ENCODE measurements around the gene ADAMTSL1. TPM values are rescaled to one million over a fixed set of nuclear protein-coding genes. Genes with fewer than 3 reads are reported as not detected.

Gene ADAMTSL1
- polyA plus RNA-seq, 1 donor from 2014 or later = 1.1 TPM

- no peaks in the 10 kb centered on the region for H4K20me1 ChIP-seq (ENCODE audit: insufficient read depth)
- no peak overlapping the region for H2AFZ ChIP-seq (ENCODE audit: low read depth, low read length)
- H3F3A ChIP-seq (ENCODE audit: insufficient read depth, low read length, poor library complexity, severe bottlenecking) = no peaks in the 10 kb centered on the region
- no peaks in the 10 kb centered on the region for H3K79me2 ChIP-seq (replicated peaks; ENCODE audit: insufficient read depth, low read length)
- no peak overlapping the region for H3K4me2 ChIP-seq (ENCODE audit: low read length)
- no peaks in the 10 kb centered on the region for H3K27me3 ChIP-seq (ENCODE audit: insufficient read depth, low read depth, low read length)
- no peaks in the 10 kb centered on the region for H3K9me3 ChIP-seq (ENCODE audit: low read length)
- H3K9ac ChIP-seq (ENCODE audit: low read length) = no peak overlapping the region
- no peaks in the 10 kb centered on the region for H3K36me3 ChIP-seq (ENCODE audit: insufficient read depth, low read length)
- no peak for TF ChIP-seq MXI1 (conservative IDR thresholded peaks at IDR 0.05; ENCODE audit: poor library complexity, severe bottlenecking)
- TF ChIP-seq SMC3 (conservative IDR thresholded peaks at IDR 0.05; ENCODE audit: poor library complexity) = no peak
- no peak for TF ChIP-seq EP300 (conservative IDR thresholded peaks at IDR 0.05; ENCODE audit: poor library complexity, severe bottlenecking)
- no peak for TF ChIP-seq POLR2AphosphoS5 (IDR thresholded peaks at IDR 0.05)
- TF ChIP-seq, protein P1, sequence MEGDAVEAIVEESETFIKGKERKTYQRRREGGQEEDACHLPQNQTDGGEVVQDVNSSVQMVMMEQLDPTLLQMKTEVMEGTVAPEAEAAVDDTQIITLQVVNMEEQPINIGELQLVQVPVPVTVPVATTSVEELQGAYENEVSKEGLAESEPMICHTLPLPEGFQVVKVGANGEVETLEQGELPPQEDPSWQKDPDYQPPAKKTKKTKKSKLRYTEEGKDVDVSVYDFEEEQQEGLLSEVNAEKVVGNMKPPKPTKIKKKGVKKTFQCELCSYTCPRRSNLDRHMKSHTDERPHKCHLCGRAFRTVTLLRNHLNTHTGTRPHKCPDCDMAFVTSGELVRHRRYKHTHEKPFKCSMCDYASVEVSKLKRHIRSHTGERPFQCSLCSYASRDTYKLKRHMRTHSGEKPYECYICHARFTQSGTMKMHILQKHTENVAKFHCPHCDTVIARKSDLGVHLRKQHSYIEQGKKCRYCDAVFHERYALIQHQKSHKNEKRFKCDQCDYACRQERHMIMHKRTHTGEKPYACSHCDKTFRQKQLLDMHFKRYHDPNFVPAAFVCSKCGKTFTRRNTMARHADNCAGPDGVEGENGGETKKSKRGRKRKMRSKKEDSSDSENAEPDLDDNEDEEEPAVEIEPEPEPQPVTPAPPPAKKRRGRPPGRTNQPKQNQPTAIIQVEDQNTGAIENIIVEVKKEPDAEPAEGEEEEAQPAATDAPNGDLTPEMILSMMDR (IDR thresholded peaks at IDR 0.05; ENCODE audit: poor library complexity, severe bottlenecking) = no peak
- TF ChIP-seq REST (IDR thresholded peaks at IDR 0.05; ENCODE audit: borderline replicate concordance) = no peak
- no peak for TF ChIP-seq EZH2 (IDR thresholded peaks at IDR 0.05; ENCODE audit: borderline replicate concordance, insufficient read depth, low read length, poor library complexity, severe bottlenecking)
- no peak for TF ChIP-seq RAD21 (conservative IDR thresholded peaks at IDR 0.05)
- no peak for TF ChIP-seq TAF1 (IDR thresholded peaks at IDR 0.05; ENCODE audit: low read depth)
- H3K4me3 ChIP-seq (ENCODE audit: low read length) = no peak overlapping the region
- no peak overlapping the region for H3K27ac ChIP-seq (ENCODE audit: low read length)
- H3K9me2 ChIP-seq (ENCODE audit: insufficient read depth, low read length) = no peaks in the 10 kb centered on the region
Observed at GRCh38 chr9:18746631-18747030, 272.7 kb downstream of the ADAMTSL1 start.

GRCh38 chr9:18747595-18747994 lies 273.6 kb downstream of the ADAMTSL1 start:
- Histone ChIP-seq H3K9me2 (ENCODE audit: insufficient read depth, low read length) (no peaks in the 10 kb centered on the region), H3K4me3 (ENCODE audit: low read length) (no peak overlapping the region), H3K27me3 (ENCODE audit: insufficient read depth, low read depth, low read length) (no peaks in the 10 kb centered on the region), H3K36me3 (ENCODE audit: insufficient read depth, low read length) (no peaks in the 10 kb centered on the region), H4K20me1 (ENCODE audit: insufficient read depth) (no peaks in the 10 kb centered on the region), H3F3A (ENCODE audit: insufficient read depth, low read length, poor library complexity, severe bottlenecking) (no peaks in the 10 kb centered on the region), H3K27ac (ENCODE audit: low read length) (no peak overlapping the region), H3K79me2 (replicated peaks; ENCODE audit: insufficient read depth, low read length) (no peaks in the 10 kb centered on the region), H3K9me3 (ENCODE audit: low read length) (no peaks in the 10 kb centered on the region), H2AFZ (ENCODE audit: low read depth, low read length) (no peak overlapping the region), H3K9ac (ENCODE audit: low read length) (no peak overlapping the region), H3K4me2 (ENCODE audit: low read length) (no peak overlapping the region)
- no peak for TF ChIP-seq POLR2AphosphoS5 (IDR thresholded peaks at IDR 0.05)

- Histone ChIP-seq H3K4me3 (ENCODE audit: low read length) (no peak overlapping the region), H3K9me3 (ENCODE audit: low read length) (no peaks in the 10 kb centered on the region), H4K20me1 (ENCODE audit: insufficient read depth) (no peaks in the 10 kb centered on the region), H3K4me2 (ENCODE audit: low read length) (no peak overlapping the region), H3K27me3 (ENCODE audit: insufficient read depth, low read depth, low read length) (no peaks in the 10 kb centered on the region), H3K27ac (ENCODE audit: low read length) (no peak overlapping the region), H2AFZ (ENCODE audit: low read depth, low read length) (no peak overlapping the region), H3K9me2 (ENCODE audit: insufficient read depth, low read length) (no peaks in the 10 kb centered on the region), H3K79me2 (replicated peaks; ENCODE audit: insufficient read depth, low read length) (no peaks in the 10 kb centered on the region), H3K9ac (ENCODE audit: low read length) (no peak overlapping the region), H3K36me3 (ENCODE audit: insufficient read depth, low read length) (no peaks in the 10 kb centered on the region), H3F3A (ENCODE audit: insufficient read depth, low read length, poor library complexity, severe bottlenecking) (no peaks in the 10 kb centered on the region)
- no peak for TF ChIP-seq REST (IDR thresholded peaks at IDR 0.05; ENCODE audit: borderline replicate concordance)
- no peak for TF ChIP-seq EP300 (conservative IDR thresholded peaks at IDR 0.05; ENCODE audit: poor library complexity, severe bottlenecking)
- no peak for TF ChIP-seq SMC3 (conservative IDR thresholded peaks at IDR 0.05; ENCODE audit: poor library complexity)
- no peak for TF ChIP-seq EZH2 (IDR thresholded peaks at IDR 0.05; ENCODE audit: borderline replicate concordance, insufficient read depth, low read length, poor library complexity, severe bottlenecking)
- no peak for TF ChIP-seq TAF1 (IDR thresholded peaks at IDR 0.05; ENCODE audit: low read depth)
- no peak for TF ChIP-seq POLR2AphosphoS5 (IDR thresholded peaks at IDR 0.05)
- TF ChIP-seq MXI1 (conservative IDR thresholded peaks at IDR 0.05; ENCODE audit: poor library complexity, severe bottlenecking) = no peak
- TF ChIP-seq, protein P1 (IDR thresholded peaks at IDR 0.05; ENCODE audit: poor library complexity, severe bottlenecking) = no peak
- no peak for TF ChIP-seq RAD21 (conservative IDR thresholded peaks at IDR 0.05)
Observed at GRCh38 chr9:18748251-18748701, 274.3 kb downstream of the ADAMTSL1 start.

Data from neural cell (in vitro differentiated cells).